ENCODE results near the gene EZH1.

The EZH1 gene

DNA sequence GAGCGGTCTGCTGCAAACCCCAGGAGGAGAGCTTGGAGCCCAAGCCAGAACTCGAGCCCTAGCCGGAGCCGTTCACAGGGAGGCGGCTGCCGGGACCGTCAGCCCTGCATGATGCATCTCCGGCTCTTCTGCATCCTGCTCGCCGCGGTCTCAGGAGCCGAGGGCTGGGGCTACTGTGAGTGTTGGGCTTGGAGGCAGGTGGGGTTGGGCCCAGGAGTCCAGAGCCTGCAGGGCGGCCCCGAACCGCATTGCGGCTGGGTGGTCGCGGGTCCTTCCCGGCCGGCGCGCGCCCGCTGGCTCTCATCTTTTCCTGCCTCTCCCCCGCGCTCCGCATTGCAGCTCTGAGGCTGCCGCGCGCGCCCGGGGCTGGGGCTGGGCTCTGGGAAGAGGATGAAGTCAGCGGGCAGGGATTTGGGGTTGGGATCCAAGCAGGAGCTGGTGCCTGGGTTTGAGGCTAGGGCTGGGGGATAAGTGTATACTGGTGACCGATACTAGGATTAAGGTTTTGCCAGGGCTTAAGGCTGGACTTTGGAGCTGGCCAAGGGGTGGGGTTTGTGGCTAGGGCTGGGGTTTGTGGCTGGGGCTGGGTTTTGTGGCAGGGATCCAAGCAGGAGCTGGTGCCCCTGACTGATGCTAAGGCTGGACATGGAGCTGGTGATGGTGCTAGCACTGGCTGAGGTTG lies 62.0 kb downstream of the EZH1 start:
- DNase-seq (ENCODE audit: low read depth in 2 of 2) = no peak

DNA sequence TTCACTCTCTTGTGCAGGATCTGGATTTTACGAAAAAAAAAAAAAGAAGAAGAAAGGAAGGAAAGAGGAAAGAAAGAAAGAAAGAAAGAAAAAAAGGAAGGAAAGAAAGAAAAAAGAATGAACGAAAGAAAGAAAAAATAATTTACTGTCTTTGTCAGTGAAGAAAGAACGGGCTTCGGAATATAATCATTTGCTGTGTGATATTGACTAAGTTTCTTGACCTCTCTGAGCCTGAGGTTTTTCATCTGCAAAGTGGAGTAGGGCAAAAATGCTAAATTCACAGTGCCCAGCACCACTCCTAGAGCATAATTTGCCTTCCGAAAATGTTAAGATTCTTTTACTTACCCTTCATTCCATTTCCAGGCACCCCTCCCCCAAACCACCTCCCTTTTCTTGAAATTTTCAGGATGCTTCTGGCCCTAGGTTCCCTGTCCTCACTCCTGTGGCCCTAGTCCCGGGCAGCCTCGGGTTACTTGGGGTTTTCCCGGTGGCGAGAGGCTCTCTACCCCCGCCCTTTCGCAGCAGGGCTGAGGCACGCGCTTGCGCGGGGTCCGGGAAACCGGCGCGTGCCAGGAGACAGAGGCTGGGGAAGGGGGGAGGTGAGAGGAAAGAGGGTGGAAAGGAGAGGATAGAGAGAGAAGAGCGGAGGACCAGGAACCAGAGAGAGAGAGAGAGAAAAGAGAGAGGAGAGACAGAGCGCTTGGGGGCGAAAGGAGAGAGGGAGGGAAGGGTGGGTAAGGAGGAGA lies 62.7 kb downstream of the EZH1 start, which contains the start of gene CNTNAP1:
Gene CNTNAP1 (plus strand): TSS at position 556 of the 746 bp plus-strand sequence. CDS start 299 bp downstream, outside the sequence.
- no peak for DNase-seq (ENCODE audit: low read depth in 2 of 2)

DNA sequence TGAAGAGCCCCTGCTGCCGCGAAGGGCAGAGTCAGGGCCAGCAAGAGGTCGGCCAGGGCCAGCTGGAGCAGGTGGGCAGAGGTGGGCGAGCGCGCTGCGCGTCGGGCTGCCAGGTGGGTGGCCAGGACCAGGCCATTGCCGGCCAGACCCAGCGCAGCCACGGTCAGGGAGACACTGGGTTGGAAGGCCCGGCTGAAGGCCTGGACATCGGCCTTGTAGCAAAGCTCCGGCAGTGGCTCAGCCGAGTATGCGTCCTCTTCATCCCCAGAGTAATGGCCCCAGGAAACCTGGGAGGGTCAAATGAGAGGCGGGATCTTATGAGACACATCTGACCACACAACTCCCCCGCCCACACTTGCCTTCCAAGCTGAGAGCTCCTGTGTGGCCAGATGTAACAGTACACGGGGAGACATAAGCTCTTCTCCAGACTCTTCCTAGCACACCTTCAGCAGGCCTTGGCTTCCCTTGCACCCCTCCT lies 64.5 kb downstream of the EZH1 start:
- no peak for DNase-seq (ENCODE audit: low read depth in 2 of 2)

DNA sequence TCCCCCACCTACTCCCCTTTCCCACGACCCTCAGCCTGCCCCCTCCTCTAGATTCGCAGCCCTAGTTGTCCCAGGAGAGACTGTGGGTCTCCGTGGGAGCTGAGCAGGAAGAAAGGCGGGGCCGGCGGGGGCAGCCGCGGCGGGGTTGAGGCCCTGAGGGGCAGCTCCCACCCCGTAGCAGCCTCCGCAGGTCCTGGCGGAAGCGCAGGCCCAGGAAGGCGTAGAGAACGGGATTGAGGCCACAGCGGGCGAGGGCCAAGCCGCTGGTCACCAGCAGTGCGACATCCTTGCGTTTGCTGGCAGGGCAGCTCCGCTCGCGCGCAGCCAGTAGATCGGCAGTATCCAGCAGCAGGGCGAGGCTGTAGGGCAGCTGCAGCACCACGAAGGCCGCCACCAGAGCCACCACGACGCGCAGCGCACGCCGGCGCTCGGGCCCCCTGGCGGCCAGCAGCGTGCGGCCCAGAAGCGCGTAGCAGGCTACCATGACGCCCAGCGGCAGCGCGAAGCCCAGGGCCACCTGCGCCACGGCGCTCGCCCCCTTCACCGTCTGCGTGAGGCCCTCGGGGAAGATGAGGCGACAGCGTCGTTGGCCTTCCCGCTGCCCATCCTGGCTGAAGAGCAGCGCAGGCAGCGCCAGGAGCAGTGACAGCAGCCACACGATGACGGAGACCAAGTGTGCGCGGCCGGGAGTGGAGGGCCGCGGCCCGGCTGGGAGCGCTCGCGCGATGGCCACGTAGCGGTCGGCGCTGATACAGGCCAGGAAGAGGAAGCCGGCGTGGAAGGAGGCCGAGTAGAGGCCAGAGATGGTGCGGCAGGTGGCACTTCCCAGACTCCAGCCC lies 65.1 kb downstream of the EZH1 start:
- peak; percentile 41 to 61 for DNase-seq (ENCODE audit: low read depth in 2 of 2)

DNA sequence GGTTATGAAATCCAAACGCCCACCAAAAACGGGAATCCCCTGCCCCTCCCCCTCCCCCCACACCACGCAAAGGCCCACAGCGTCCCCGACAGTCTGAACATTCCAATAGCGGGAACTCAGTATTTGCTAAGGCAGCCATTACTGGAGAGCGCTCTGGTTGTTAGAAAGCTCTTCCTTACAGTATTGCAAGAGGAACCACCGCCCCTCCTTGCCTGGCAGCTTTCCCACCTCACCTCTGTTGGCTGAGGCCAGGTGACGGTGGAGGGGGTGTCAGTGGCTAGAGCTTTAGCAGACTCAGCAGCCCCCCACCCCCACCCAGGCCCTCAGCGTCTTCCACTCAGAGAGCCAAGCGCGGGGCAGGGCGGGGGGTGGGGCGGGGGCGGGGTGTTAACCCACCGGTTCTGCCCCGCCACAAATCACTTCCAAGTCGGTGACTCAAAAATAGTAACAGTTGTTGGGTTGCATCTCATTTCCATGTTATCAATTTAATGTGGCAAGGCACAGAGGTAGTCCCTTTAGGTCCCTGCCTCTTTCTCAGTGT lies 65.8 kb downstream of the EZH1 start:
- DNase-seq (ENCODE audit: low read depth in 2 of 2) = no peak

DNA sequence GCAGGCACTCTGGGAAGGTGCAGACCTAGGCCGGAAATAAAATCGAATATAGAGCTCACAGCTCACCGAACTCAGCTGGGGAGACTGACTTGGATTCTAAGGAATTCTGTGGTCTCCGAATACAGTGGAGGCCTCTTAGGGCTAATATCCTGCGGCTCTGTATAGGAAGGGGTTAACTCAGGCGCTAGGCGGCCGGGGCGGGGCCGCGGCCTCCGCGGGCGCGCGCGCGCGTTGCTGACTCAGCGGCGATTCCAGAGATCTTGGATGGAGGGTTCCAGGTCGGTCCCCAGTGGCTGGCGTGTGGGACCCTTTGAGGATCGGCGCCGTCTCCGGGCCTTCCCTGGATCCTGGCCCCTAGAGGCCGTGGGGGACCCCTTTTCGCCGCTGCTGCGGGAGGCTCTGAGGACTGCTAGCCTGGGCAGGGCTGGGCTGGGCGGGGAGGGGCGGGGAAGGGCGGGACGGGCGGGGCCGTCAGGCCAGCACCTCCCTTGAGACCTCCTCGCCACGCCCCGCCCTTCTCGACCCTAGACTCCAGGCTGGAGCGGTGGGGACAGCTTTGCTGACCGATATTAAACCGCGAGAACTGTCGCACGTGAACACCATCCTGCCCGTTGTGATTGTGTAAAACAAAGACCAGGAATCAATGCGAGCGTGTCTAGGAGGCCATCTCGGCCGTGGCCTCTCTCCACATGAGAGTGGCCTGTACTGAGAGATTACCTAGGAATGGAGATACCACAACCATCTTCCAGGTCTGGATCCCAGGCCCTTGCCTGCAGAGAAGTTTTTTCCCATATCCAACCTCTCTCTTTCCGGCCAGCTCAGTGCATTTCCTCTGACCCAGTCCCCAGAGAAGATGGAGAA lies 66.7 kb downstream of the EZH1 start:
- peak; percentile 47 to 55 for DNase-seq (ENCODE audit: low read depth in 2 of 2)

DNA sequence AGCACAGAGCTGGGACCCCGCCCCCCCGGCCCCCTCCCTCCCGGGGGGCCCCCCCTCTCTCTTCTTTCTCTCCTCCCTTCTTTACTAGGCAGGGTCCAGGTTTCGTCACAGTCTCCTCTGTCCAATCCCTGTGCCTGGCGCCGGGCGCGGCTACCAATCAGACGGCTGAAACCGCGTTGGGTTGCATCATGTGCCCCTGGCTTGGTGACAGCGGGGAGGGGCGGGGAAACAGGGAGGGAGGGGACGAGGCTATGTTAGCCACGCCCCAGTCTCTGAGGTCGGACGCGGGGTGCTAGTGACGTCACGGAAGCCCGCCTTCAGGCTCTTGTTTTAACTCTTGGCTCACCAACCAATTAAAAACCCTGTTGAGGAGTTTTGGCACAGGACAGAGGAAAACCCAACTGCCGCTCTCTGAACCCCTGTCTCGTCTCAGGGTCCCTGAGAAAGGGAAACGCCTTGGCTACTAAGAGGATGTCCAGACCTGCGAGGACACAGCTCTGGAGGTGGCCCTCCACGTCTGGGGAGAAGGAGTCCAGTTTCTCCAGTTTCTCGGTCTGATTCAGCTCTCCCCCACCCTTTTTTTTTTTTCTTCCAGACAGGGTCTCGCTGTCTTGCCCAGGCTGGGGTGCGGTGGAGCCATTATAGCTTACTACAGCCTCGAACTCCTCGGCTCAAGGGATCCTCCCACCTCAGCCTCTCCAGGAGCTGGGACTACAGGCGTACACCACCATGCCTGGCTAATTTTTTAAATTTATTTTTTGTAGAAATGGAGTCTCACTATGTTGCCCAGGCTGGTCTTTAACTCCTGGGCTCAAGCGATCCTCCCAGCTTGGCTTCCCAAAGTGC lies 67.6 kb downstream of the EZH1 start:
- peak; percentile 90 to 96 for DNase-seq (ENCODE audit: low read depth in 2 of 2)

DNA sequence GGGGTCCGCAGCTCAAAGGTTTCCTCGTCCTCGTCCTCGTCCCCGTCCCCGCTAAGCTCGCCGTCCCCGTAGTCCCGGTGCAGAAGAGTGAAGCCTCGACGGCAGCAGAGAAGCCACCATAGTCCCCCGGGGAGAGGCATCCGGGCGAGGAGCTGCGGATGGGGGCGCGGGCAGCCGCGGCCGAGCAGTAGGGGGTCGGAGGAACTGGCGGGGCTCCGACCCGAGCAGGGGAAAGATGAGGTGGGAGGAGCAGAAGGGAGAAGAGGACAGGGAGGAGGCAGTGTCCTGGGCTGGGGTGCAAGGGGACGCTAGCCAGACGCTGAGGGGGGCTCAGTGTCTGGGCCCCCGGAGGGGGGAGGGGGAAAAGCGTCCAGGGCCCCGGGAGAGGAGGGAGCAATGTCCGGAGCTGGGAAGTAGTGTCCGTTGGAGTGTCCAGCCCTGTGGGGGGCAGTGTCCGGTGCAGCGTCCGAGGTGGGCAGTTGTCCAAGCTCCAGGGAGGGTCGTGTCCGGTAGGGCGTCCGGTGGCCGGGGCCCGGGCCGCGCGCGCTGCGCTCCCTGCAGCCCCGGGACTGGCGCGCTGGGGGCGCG lies 68.3 kb downstream of the EZH1 start, which contains the start of gene PLEKHH3:
Gene PLEKHH3 (minus strand): TSS at position 571 of the 588 bp plus-strand sequence. CDS start 431 bp downstream, at position 140.
- no peak for DNase-seq (ENCODE audit: low read depth in 2 of 2)

DNA sequence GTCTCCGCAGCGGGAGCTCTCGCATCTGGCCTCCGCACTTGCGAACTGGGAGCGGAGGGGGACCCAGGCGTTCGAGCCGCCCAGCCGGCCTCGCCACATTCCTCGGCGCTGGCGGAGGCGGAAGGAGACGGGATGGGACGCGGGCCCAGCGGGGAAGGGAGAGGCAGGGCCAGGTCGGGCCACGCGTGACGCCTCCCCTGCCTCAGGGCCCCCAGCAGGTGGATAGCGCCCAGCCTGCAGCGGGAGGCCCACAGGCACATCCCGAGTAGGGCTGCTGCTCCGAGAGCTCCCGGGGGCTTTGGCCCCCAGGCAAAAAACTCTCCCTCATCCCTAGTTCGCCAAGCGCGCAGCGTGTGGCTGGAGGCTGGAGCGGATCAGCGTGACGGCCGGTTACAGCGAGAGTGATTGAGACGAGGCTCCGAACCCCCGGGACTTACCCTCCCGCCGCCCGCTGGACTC lies 68.8 kb downstream of the EZH1 start:
- no peak for DNase-seq (ENCODE audit: low read depth in 2 of 2)

DNA sequence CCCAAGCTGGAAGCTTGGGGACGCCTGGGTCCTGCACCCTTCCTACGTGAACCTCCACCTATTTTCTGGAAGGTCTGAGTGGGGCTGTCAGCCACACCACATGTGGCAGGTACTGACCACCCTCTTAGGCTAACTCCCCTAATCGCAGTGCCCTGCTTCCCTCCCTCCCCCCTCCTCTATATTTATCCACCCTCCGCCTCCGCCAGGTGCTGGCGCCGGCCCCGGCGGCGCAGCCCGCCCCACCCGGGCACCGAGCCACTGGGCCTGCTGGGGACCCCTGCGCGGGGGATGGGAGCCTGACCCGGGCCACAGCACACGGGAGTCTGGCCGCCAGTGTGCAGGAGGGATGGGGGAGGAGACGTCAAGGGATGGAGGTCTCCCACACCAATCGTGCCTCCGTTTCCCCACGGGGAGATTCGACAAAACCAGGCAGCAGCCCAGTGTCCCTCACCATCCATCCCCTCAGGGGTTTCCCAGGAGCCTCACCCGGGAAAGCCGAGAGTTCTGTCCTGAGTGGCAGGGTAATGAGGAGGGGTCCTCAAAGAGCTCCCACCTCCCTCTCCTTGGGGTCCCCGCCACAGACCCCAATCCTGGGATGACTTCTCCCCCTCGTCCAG lies 69.4 kb downstream of the EZH1 start:
- no peak for DNase-seq (ENCODE audit: low read depth in 2 of 2)

DNA sequence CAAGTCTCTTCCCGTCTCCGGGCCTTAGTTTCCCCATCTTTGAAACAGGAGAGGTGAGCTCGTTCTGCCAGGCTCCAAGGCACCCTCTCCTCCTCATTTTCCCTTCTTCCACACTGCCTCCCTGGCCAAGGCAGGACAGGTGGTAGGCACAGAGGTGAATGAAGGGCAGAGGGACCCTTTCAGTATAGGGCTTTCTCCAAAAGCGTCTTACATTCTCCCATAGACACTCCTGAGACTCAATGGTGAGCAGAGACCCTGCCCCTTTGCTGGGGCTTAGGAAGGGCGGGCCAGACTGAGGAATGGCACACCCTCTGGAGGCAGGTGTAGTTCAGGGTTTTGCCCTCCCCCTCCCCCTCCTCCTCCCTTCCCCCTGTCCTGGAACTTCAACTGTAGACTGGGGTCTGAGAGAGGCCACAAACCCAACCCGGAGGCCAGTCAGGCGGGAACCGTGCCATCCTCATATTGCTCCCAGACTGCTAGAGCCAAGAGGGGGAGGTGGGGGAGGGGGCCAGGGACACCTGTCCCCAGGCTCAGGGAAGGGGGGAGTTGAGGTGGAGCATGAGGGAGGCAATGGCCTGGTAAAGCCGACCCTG lies 70.0 kb downstream of the EZH1 start:
- DNase-seq (ENCODE audit: low read depth in 2 of 2) = no peak

DNA sequence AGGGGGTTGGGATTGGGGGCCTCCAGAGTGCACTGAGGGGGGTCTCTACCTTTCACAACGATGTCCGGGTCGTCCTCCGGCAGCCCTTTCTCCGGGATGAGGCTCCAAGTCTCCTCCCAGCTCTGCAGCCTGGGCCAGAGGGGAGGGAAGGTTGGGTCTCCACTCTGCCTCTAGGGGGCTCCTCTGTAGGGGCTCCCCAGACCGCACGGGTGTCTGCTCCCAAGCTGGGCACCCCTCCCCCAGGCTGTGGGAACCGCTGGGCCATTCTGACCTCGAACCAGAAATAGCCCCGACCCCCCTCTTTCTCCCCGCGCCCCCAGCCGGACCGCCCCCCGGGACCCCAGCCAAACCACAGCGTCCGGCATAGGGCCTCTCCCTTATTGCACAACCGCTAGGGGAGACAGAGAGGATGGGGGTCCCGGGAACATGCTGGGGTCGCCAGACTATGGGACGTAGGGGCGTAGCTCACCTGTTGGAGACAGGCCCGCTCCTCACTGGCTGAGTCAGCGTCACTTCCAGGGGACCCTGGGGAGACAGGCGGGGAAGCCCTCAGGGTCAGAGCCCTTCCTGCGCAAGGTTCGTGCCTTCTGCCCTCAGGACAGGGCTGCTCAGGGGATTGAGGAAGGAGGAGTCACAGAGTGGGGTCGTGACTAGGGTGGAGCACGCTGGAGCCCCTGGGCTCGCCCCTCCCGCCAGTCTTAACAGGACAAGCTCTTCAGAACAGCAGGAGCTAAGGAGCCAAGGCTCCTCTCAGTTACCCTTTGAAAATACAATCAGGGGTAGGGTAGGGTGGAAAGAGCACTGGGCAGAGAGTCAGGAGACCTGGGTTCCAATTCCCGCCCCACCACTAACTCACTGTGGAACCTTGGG lies 70.7 kb downstream of the EZH1 start:
- DNase-seq (ENCODE audit: low read depth in 2 of 2) = no peak

DNA sequence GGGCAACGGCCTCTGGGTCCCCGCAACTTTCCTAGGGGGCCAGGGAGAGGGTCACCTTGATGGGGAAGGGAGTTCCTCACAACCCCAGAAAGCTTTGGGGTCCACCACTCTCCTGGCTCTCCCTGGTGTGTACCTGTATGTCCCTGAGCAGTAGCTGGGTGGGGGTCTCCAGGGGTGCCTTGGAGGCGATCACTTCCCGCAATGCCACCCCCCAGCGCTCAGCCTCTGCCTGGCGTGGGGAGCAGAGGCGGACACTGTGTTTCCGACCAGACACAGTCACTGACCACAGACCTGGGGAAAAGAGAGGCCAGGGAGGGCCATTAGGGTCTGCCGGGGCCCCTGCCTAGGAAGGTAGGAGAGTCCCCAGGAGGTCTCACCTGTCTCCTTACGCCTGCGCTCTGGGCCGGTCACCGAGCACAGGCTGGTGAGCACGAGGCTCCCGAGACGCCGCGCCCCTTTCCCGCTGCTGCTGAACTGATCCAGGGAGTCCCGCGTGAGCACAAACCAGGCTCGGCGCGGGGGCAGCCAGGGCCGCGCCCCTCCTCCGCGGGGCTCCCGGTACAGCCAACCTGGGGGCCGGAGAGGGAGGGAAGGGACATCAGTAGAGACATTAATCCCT lies 71.5 kb downstream of the EZH1 start:
- DNase-seq (ENCODE audit: low read depth in 2 of 2) = no peak

DNA sequence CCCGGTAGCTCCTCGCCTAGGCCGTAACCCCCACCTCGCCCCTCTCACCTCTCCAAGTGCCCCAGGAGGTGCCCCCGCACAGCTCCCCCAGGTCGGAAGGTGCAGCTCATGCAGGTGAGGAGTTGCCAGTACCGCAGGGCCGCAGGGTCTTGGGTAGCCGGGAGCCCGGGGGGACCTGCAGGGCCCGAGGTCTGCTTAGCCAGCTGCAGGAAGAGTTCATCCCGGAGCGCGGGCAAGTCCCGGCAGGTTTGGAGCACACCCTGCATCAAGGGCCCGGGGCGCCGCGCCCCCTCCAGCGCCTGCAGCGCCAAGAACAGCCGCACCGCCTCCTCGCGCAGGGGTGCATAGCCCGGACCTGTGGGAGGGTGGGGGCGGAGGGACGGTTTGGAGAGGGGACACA lies 72.8 kb downstream of the EZH1 start:
- DNase-seq (ENCODE audit: low read depth in 2 of 2) = no peak

DNA sequence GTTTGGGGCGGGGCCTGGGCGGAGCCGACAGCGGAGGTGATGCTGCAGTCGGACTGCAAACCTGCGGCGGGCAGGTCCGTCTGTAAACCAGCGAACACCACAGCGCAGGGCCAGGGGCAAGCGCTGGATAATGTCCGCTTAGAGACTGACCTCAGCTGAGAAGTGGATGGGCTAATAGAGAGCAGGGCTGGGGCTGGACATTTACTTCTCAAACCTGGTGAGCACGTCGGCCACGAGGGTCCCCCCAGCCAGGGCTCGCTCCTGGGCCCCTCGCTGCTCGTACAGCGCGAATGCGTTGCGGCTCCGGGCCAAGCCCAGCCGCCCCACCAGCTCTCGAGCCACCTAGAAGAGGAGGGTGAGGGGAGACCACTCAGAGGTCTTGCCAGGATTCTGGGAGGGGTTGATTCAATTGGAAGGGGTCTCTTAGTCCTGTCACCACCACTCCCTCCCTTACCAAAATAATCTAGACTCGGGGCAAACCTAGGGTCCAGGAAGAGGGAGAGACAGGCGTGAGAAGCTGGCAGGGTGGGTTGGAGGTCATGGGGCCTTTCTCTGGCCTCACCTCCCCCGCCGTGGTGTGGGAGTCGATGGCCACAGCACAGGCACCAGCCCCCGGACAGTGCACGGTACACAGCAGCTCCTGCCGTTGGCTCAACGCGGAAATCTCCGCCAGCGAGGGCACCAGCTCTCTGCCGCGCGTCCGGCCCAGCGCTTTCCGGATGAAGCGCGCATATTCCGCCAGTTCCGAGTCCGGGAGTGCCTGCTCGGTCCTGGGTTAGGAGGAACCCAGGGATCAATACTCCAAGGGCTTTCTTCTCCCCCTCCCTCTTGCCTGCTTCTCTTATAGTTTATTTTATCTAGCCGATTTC lies 73.8 kb downstream of the EZH1 start:
- no peak for DNase-seq (ENCODE audit: low read depth in 2 of 2)
